ENCODE results near the gene FRA10AC1.
A peak's percentile ranks its signal among the peaks of the same experiment; 100 is the strongest.

Gene FRA10AC1

GRCh38 chr10:93702210-93703001 is at the start of gene FRA10AC1:
TSS of gene FRA10AC1 (minus strand) at chr10:93702592. CDS start at chr10:93700106, 2,486 bp downstream.
- peak; percentile 91 for DNase-seq

GRCh38 chr10:93751832-93752231 is 49.4 kb upstream of the FRA10AC1 start:
- DNase-seq: peak; percentile 19

GRCh38 chr10:93751124-93751523 is 48.7 kb upstream of the FRA10AC1 start:
- no peak for DNase-seq

GRCh38 chr10:93749218-93749799 is 46.9 kb upstream of the FRA10AC1 start:
- DNase-seq: no peak

- no peak for DNase-seq
Measured at GRCh38 chr10:93746844-93747284, 44.5 kb upstream of the FRA10AC1 start.

GRCh38 chr10:93745408-93746065 is 43.1 kb upstream of the FRA10AC1 start:
- DNase-seq: no peak

GRCh38 chr10:93742633-93743349 is 40.4 kb upstream of the FRA10AC1 start:
- no peak for DNase-seq

- DNase-seq: no peak
Measured at GRCh38 chr10:93741367-93741766, 39.0 kb upstream of the FRA10AC1 start.

- DNase-seq: no peak
Measured at GRCh38 chr10:93726024-93726423, 23.6 kb upstream of the FRA10AC1 start.

GRCh38 chr10:93723153-93723552 is 20.8 kb upstream of the FRA10AC1 start:
- no peak for DNase-seq

- no peak for DNase-seq
Measured at GRCh38 chr10:93722550-93722949, 20.2 kb upstream of the FRA10AC1 start.

- DNase-seq: no peak
Measured at GRCh38 chr10:93719901-93720300, 17.5 kb upstream of the FRA10AC1 start.

- DNase-seq: no peak
Measured at GRCh38 chr10:93718937-93719725, 16.7 kb upstream of the FRA10AC1 start.

GRCh38 chr10:93716766-93717165 is 14.4 kb upstream of the FRA10AC1 start:
- no peak for DNase-seq

GRCh38 chr10:93715345-93715744 is 13.0 kb upstream of the FRA10AC1 start:
- DNase-seq: peak; percentile 21

GRCh38 chr10:93712593-93712992 is 10.2 kb upstream of the FRA10AC1 start:
- no peak for DNase-seq

- no peak for DNase-seq
Measured at GRCh38 chr10:93711891-93712290, 9.5 kb upstream of the FRA10AC1 start.

GRCh38 chr10:93710333-93710909 is 8.0 kb upstream of the FRA10AC1 start:
- no peak for DNase-seq

GRCh38 chr10:93707623-93708022 is 5.2 kb upstream of the FRA10AC1 start:
- DNase-seq: no peak

- DNase-seq: no peak
Measured at GRCh38 chr10:93704451-93704850, 2.1 kb upstream of the FRA10AC1 start.

GRCh38 chr10:93703841-93704240 is 1.4 kb upstream of the FRA10AC1 start:
- no peak for DNase-seq

GRCh38 chr10:93703066-93703465 is 674 bp upstream of the FRA10AC1 start:
- DNase-seq: no peak
